Stimulated activated CD8-positive, alpha-beta memory T cell treated with anti-CD3 and anti-CD28 coated beads, Interleukin-4, amount 100 ng/mL, for 1 hour (primary cell): ENCODE results near the gene DSN1.

Experiments
- DNase-seq, 2 donors: peaks; one replicate each; pipeline ENCODE4 v3.0.0-alpha.2; 2020; ENCODE audit warnings: low read depth in 2 of 2, low spot score in 1 of 2

Gene DSN1

GRCh38 chr20:36796117-36796516 is 22.6 kb upstream of the DSN1 start:
- no peak for DNase-seq

DNA sequence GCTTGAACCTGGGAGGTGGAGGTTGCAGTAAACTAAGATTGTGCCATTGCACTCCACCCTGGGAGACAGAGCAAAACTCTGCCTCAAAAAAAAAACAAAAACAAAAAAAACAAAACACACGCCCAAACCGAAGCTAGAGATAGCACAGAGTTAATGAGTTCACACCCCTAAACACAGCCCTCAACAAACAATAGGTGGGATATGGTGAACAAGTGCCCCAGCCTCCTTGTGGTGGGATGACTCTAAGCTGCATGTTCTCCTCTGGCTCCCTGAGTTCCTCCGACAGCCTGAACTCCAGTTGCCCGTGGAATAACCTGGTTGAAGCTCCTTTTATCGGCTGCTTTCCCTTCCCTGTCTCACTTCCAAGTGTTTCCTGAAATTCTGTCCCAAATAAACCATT is 22.1 kb upstream of the DSN1 start:
- DNase-seq: no peak

DNA sequence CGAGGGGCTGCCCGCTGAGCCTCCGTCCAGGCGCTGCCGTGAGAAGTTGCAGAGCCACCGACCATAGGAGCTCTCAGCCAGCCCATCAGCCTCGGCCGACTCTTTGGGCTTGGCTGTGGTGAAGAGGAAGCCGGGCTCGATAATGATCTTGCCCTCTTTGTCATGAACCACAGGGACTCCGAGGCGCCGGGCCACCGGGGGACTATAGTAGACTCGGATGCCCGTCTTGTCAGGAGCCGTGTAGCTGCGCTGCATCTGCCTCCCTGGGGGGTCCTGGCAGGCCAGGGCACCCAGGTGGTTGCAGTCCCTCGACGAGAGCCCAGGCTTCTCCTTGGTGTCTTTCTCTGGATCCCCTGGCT is 20.5 kb upstream of the DSN1 start:
- DNase-seq: no peak

GRCh38 chr20:36793294-36794115 is 19.9 kb upstream of the DSN1 start:
- no peak for DNase-seq

DNA sequence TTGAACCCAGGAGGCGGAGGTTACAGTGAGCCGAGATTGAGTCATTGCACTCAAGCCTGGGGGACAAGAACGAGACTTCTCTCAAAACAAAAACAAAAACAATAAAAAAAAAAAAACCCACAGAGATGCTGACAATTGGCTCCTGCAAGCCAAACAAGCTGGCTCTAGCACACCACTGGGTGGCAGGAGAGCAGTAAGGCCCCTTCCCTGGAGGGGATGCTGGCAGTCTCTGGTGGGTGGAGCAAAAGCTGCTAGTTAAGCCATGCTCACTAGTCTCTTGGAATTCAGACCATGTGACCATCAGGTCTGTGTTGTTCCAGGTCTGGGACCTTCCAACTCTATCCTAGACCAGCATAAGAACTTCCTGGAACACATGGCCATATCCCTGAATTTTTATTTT is 18.9 kb upstream of the DSN1 start:
- no peak for DNase-seq

- no peak for DNase-seq
Observed at GRCh38 chr20:36791862-36792261, 18.3 kb upstream of the DSN1 start.

DNA sequence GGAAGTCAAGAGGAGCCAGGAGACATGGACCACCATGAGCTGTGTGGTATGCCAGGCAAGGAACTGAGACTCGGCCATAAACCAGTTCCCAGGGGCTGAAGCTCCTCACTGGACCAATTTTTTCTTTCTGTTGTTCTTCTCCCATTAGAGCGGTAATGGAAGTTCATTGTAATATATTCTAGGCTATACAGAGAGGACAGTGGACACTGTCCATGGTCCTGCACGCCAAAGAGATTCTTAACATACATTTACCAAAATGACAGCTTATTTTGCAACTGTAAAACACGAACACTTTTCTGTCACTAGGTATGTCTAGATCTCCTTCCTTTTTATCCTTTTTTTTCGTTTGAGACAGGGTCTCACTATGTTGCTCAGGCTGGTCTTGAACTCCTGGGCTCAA is 13.1 kb upstream of the DSN1 start:
- DNase-seq: no peak

DNA sequence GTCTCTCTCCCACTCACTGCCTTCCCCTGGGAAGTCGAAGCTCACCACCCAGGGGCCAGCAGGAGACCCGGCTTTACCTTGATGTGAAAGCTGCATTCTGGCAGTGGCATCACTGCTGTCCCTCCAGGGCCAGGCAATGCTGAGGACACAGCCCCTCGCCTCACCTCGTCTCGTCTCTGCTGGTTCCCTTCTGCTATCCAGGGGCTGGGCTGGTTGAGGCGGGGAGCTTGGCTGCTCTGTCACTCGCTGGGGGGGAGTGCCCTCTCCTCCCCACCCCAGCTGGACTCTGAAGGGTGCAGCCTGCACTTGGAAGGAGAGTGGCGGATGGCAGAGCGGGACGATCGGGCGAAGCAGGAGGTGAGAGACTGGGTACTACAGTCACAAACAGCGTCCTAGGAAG is 12.7 kb upstream of the DSN1 start:
- no peak for DNase-seq

DNA sequence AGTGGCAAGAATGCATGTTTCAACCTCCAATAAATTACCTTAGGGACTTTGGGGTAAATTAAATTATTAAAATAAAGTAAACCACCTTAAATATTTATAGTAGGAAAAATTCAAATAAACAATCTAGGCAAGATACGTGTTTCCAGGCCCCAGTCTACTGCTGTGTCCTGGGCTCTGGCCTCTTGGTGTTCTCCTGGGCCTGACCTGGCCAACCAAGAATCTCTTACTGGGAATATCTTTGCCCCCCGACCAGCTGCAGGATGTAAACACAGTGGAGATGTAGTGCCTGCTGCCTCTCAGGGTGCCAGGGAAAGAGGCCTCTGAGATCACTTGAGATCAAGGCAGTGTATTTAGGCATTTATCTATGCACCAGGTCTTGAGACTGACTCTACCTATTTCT is 11.7 kb upstream of the DSN1 start:
- DNase-seq: no peak

DNA sequence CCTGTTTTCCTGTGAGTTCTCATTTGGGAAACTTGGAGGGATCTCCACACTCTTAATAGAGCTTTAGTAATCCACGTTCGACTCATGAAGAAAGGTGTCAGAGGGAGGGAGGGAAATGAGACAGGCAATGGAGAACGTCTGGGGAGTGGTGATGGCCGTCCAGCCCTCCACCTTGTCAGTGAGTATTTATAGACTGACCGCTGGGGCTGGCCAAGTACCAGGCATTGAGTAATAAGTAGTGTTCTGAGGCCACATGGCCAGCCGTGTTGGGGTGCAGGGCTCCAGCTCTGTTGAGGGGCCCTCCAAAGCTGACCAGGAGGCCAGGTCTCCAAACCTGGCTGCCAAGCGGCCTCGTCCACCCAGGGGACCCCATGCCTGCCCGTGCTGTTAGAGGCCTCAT is 11.3 kb upstream of the DSN1 start:
- no peak for DNase-seq

GRCh38 chr20:36784116-36784515 is 10.6 kb upstream of the DSN1 start:
- DNase-seq: no peak

DNA sequence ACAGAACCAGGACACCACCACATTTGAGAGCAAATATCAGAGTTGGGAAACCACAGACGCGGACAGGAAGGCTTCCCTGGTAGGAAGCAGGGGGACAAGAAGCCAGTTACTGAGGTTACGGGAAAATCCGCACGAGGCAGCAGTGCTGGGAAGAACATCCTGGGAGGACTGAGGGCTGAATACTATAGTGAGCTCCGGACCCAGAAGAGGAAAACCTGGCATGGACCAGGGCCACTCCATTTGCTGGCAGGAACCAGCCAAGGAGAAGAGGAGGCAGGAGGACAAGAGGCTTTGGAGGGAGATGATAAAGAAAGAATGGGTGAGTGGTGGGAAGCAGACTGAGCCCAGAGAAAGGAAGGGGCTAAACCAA is 6.1 kb upstream of the DSN1 start:
- no peak for DNase-seq

DNA sequence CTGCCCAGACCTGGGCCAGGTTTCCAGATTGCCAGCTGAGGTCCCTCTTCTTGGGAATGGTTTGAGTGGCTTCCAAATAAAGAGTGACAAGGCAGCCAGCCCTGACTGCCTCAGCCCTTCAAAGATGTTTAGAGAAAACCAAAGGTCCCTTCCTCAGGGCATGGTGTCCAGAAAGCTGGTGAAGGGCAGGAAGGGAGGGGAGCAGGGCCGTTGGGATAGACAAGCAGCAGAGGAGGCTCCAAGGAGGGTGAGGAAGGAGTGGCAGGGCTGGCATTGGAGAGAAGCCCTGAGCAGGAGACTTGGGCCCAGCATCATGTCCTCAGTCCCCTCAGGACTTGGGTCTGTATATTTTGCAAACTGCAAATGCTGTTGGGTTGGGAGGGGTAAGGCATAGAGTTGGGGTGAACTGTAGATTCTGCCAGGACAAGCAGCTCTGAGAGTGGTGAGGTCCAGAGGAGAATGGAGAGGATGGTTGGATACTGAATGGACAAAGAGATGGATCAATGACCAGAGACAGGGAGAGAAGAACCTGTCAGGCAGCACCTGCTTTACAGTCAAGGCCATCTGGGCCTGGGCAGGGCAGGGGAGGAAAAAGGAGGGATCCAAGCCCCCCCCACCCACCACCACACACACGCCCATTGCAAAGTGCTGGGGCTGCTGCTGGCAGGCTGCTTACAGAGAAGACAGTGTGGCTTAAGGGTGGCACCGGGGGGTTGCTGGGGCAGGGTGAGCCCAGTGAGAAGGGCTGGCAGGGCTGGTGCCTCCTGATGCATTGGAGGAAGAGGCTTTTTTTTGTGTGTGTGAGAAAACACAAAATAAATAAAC is 5.5 kb upstream of the DSN1 start:
- no peak for DNase-seq

GRCh38 chr20:36777576-36777975 is 4.0 kb upstream of the DSN1 start:
- DNase-seq: no peak

DNA sequence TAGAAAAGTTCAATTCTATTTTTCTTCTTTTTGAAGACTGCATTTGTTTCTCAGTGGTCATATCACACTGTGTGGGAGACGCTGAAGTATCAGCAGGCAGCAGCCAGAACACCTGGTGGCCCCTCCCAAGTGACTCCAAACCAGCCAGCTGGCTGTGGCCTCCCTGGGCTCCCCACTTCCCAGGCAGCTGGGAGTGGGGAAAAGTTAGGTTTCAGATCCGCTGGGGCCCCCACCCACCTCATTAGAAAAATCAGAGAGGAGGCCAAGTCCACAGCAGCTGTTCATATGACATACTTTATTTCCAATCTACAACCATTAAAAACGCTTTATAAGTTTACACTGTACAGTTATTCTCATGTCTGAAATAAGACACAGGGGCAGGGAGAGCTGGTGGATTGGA is 3.6 kb upstream of the DSN1 start:
- no peak for DNase-seq

DNA sequence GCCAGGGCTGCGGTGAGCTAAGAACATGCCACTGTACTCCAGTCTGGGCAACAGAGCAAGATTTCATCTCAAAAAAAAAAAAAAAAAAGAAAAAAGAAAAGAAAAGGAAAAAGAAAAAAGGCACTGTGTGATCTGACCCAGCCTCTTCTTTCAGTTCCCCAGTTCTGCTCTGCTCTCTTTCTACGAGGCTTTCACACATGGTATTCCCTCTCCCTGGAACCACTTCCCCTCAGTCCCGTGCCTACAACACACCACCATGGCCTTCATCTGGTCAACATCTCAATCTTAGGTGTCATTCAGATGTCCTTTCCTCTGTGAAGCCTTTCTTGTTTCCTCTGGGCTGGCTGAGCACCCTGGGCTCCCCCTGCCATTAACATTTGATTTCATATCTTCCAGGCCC is 2.3 kb upstream of the DSN1 start:
- DNase-seq: no peak

GRCh38 chr20:36775196-36775595 is 1.6 kb upstream of the DSN1 start:
- no peak for DNase-seq

GRCh38 chr20:36773107-36773596 is 411 bp downstream of the DSN1 start:
- DNase-seq: no peak

DNA sequence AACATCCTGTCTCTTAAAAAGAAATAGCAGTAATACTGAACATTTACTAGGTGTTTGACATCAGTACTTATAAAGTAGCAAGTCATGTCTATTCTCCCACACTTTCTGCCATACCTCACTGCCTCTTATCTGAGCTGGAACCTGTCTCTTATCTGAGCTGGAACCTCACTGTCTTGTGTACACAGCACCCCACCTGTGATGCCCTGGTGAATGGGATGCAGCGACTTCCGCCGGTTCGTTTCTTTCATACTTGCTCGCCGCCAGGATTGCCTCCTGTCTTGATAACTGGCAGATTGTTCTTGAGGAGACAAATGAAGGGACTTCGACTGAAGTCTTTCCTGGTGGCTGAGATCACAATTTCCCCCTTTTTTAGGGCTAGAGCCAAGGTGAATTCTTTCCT is 2.9 kb downstream of the DSN1 start:
- no peak for DNase-seq

- DNase-seq: no peak
Observed at GRCh38 chr20:36768768-36769430, 4.7 kb downstream of the DSN1 start.

DNA sequence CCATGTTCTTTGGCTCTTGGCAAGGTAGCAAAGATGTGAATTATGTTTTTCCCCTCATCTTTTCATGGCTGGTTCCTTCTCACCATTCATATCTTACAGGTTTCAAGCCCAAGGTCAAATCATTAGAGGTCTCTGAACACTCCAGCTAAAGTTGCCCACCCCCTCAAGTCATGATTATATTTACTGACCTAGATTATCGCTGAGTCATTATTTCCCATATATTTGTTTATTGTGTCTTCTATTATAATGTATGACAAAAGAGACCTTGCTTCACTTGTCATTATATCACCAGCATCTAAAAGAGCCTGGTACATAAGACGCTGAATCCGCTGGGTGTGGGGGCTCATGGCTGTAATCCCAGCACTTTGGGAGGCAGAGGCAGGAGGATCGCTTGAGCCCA is 12.4 kb downstream of the DSN1 start:
- DNase-seq: no peak

DNA sequence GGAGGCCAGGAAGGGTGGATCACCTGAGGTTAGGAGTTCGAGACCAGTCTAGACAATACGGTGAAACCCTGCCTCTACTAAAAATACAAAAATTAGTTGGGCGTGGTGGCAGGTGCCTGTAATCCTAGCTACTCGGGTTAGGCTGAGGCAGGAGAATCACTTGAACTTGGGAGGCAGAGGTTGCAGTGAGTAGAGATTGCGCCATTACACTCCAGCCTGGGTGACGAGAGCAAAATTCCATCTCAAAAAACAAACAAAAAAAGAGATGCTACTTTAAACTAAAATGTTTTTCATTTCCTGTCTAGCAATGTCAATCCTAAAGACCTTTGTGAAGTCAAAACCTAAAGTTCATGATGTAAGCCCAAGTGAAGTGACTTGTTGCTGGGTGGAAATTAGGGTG is 12.9 kb downstream of the DSN1 start:
- DNase-seq: no peak
